Right hindlimb (tissue), 1 donor: Measurements from ENCODE around the gene EIF2S2.

Source experiments
- DNase-seq: peaks from one replicate; pipeline ENCODE4 v3.0.0-alpha.2; 2018

Gene EIF2S2

GRCh38 chr20:34115232-34115631 lies 3.2 kb upstream of the EIF2S2 start:
- DNase-seq = no peak

- no peak for DNase-seq
Measured at GRCh38 chr20:34114809-34115208, 2.8 kb upstream of the EIF2S2 start.

- no peak for DNase-seq
Measured at GRCh38 chr20:34112600-34113101, 608 bp upstream of the EIF2S2 start.

- peak; percentile 49 for DNase-seq
Measured at GRCh38 chr20:34110745-34111641, 1.1 kb downstream of the EIF2S2 start.

GRCh38 chr20:34110025-34110744 lies 1.9 kb downstream of the EIF2S2 start:
- DNase-seq = no peak

GRCh38 chr20:34109442-34109841 lies 2.6 kb downstream of the EIF2S2 start:
- no peak for DNase-seq

- DNase-seq = no peak
Measured at GRCh38 chr20:34108616-34109174, 3.3 kb downstream of the EIF2S2 start.

GRCh38 chr20:34105978-34106675 lies 5.9 kb downstream of the EIF2S2 start:
- DNase-seq = no peak

- no peak for DNase-seq
Measured at GRCh38 chr20:34104059-34104458, 8.0 kb downstream of the EIF2S2 start.

- DNase-seq = no peak
Measured at GRCh38 chr20:34102342-34102741, 9.7 kb downstream of the EIF2S2 start.

- no peak for DNase-seq
Measured at GRCh38 chr20:34100576-34100975, 11.5 kb downstream of the EIF2S2 start.

GRCh38 chr20:34099675-34100074 lies 12.4 kb downstream of the EIF2S2 start:
- no peak for DNase-seq

GRCh38 chr20:34098570-34098969 lies 13.5 kb downstream of the EIF2S2 start:
- DNase-seq = no peak

GRCh38 chr20:34096699-34097444 lies 15.2 kb downstream of the EIF2S2 start:
- no peak for DNase-seq

GRCh38 chr20:34095825-34096224 lies 16.2 kb downstream of the EIF2S2 start:
- DNase-seq = no peak

GRCh38 chr20:34093895-34094294 lies 18.1 kb downstream of the EIF2S2 start:
- DNase-seq = no peak

GRCh38 chr20:34091637-34092200 lies 20.3 kb downstream of the EIF2S2 start:
- DNase-seq = no peak

GRCh38 chr20:34090645-34091044 lies 21.4 kb downstream of the EIF2S2 start:
- no peak for DNase-seq

- DNase-seq = no peak
Measured at GRCh38 chr20:34089655-34090345, 22.2 kb downstream of the EIF2S2 start.

- DNase-seq = no peak
Measured at GRCh38 chr20:34089175-34089479, 22.9 kb downstream of the EIF2S2 start.
